CD4-positive, alpha-beta T cell (primary cell): Measurements from ENCODE around the gene SERPINB5. TPM values are rescaled to one million over a fixed set of nuclear protein-coding genes. Genes with fewer than 3 reads are reported as not detected.

Experiments used
- ATAC-seq: fragments of 200-7000 bp; cut with Tn5 transposase; one replicate; pipeline ENCODE4 v1.10.0; 2022; ENCODE audit warnings: mild to moderate bottlenecking; ENCODE audit not compliant: poor library complexity
- CTCF ChIA-PET: fragments of 350-600 bp; sonication (Branson Sonifier 250); formaldehyde crosslinking; loops from one replicate; lab custom pipeline; 2021; ENCODE audit warnings: antibody characterized with exemption, inconsistent platforms; lab: Charles Lee
- POLR2A ChIA-PET: fragments of 350-600 bp; sonication (Branson Sonifier 250); formaldehyde crosslinking; loops from one replicate; lab custom pipeline; 2021; ENCODE audit warnings: antibody characterized with exemption, inconsistent platforms; lab: Charles Lee
- DNase-seq, 14 experiments: peaks; one replicate each; pipeline ENCODE4 v3.0.0-alpha.2; 2013 to 2020; ENCODE audit warnings: mixed read lengths in 2 of 14
- H3K27ac ChIP-seq, 2 donors: one replicate each; pipeline versions ENCODE4 v1.5.1 to v1.7.0; 2013; ENCODE audit warnings: low read length in 2 of 2, low read depth in 1 of 2, mild to moderate bottlenecking in 1 of 2
- H3K27me3 ChIP-seq, 2 experiments: 1 replicate in 1 of 2; 2 replicates in 1 of 2; pipeline versions ENCODE4 v1.6.1 to v1.7.0; 2013; ENCODE audit warnings: low read length in 2 of 2, control low read depth in 1 of 2, mild to moderate bottlenecking in 1 of 2, moderate library complexity in 1 of 2; ENCODE audit not compliant: insufficient read depth in 2 of 2, control insufficient read depth in 1 of 2
- H3K36me3 ChIP-seq: one replicate; pipeline ENCODE4 v1.6.1; 2013; ENCODE audit warnings: low read length, control low read depth; ENCODE audit not compliant: insufficient read depth
- H3K4me1 ChIP-seq: one replicate; pipeline ENCODE4 v1.6.1; 2013; ENCODE audit warnings: low read length, control low read depth; ENCODE audit not compliant: insufficient read depth
- H3K4me3 ChIP-seq: one replicate; pipeline ENCODE4 v1.5.1; 2013; ENCODE audit warnings: mild to moderate bottlenecking, low read length, moderate library complexity
- H3K9me3 ChIP-seq, 2 experiments: 1 replicate in 1 of 2; 2 replicates in 1 of 2; pipeline versions ENCODE4 v1.6.1 to v1.7.0; 2013; ENCODE audit warnings: low read length in 2 of 2, mild to moderate bottlenecking in 2 of 2, control low read depth in 1 of 2, moderate library complexity in 1 of 2; ENCODE audit not compliant: control insufficient read depth in 1 of 2, insufficient read depth in 1 of 2
- H3K27ac Mint-ChIP-seq: one replicate; pipeline ENCODE4 v1.8.0; 2020; ENCODE audit warnings: mixed read lengths
- H3K27me3 Mint-ChIP-seq: one replicate; pipeline ENCODE4 v1.8.0; 2021; ENCODE audit warnings: mixed read lengths
- H3K36me3 Mint-ChIP-seq: one replicate; pipeline ENCODE4 v1.8.0; 2021; ENCODE audit warnings: low read depth, mixed read lengths
- H3K4me1 Mint-ChIP-seq: one replicate; pipeline ENCODE4 v1.8.0; 2021; ENCODE audit warnings: low read depth, mixed read lengths
- H3K4me3 Mint-ChIP-seq: one replicate; pipeline ENCODE4 v1.8.0; 2020; ENCODE audit warnings: mild to moderate bottlenecking, mixed read lengths
- H3K9me3 Mint-ChIP-seq: one replicate; pipeline ENCODE4 v1.8.0; 2020; ENCODE audit warnings: mixed read lengths
- CTCF ChIP-seq: fragments of 200-600 bp; IDR thresholded peaks from one replicate; pipeline ENCODE4 v1.8.0; 2022; ENCODE audit warnings: antibody characterized with exemption, mild to moderate bottlenecking
- intact Hi-C, 2 experiments: fragments of 100-400 bp; cut with DNase I in 1 of 2; cut with micrococcal nuclease in 1 of 2; formaldehyde crosslinking; loops; one replicate each; pipeline versions ENCODE4 v1.15.1 to v1.9.0; 2023 to 2025; cut with DNase I, micrococcal nuclease
- total RNA-seq, 174 experiments: library from RNA in 2 of 174; stranded (reverse) in 2 of 174; gene quantifications; one replicate each; pipeline ENCODE4 v1.2.3 and lab custom pipeline; 2021 to 2026

The SERPINB5 gene
- total RNA-seq, 2 experiments from 2014 or later, result not detected

GRCh38 chr18:63551769-63552168 is 75.0 kb downstream of the SERPINB5 start:
- no peak overlapping the region for H3K27ac ChIP-seq
- Mint-ChIP-seq H3K36me3 (no peaks in the 10 kb centered on the region), H3K9me3 (no peaks in the 10 kb centered on the region), H3K27me3 (peaks cover 8% of the 10 kb centered on the region), H3K27ac (no peak overlapping the region), H3K4me3 (no peak overlapping the region), H3K4me1 (no peaks in the 10 kb centered on the region)
- TF ChIP-seq CTCF, result no peak
- no peaks in the 10 kb centered on the region for H3K9me3 ChIP-seq
- ATAC-seq (no peak), DNase-seq (no peak)
- H3K27me3 ChIP-seq, result peaks cover 0 to 6% of the 10 kb centered on the region in 2 experiments
- no peaks in the 10 kb centered on the region for H3K4me1 ChIP-seq
- no peaks in the 10 kb centered on the region for H3K36me3 ChIP-seq
- H3K4me3 ChIP-seq, result no peak overlapping the region
- CTCF ChIA-PET, result no interaction called here
- intact Hi-C loops, result no loop called here
- POLR2A ChIA-PET, result no interaction called here

- H3K36me3 Mint-ChIP-seq, result no peaks in the 10 kb centered on the region
- Histone ChIP-seq H3K27ac (no peak overlapping the region), H3K4me3 (no peak overlapping the region), H3K36me3 (no peaks in the 10 kb centered on the region), H3K27me3 (peaks cover 0 to 6% of the 10 kb centered on the region in 2 experiments), H3K4me1 (no peaks in the 10 kb centered on the region), H3K9me3 (no peaks in the 10 kb centered on the region)
- no peak for TF ChIP-seq CTCF
- peaks cover 8% of the 10 kb centered on the region for H3K27me3 Mint-ChIP-seq
- CTCF ChIA-PET, result no interaction called here
- ATAC-seq (no peak), DNase-seq (no peak)
- no peaks in the 10 kb centered on the region for H3K4me1 Mint-ChIP-seq
- no peak overlapping the region for H3K4me3 Mint-ChIP-seq
- H3K9me3 Mint-ChIP-seq, result no peaks in the 10 kb centered on the region
- no peak overlapping the region for H3K27ac Mint-ChIP-seq
- POLR2A ChIA-PET, result no interaction called here
- intact Hi-C loops, result no loop called here
Measured at GRCh38 chr18:63552581-63552980, 75.8 kb downstream of the SERPINB5 start.

- peaks cover 0 to 6% of the 10 kb centered on the region in 2 experiments for H3K27me3 ChIP-seq
- Mint-ChIP-seq H3K4me3 (no peak overlapping the region), H3K4me1 (no peaks in the 10 kb centered on the region), H3K36me3 (no peaks in the 10 kb centered on the region), H3K27me3 (peaks cover 4% of the 10 kb centered on the region), H3K9me3 (no peaks in the 10 kb centered on the region), H3K27ac (no peak overlapping the region)
- no peaks in the 10 kb centered on the region for H3K36me3 ChIP-seq
- no peak for ATAC-seq
- H3K4me1 ChIP-seq, result no peaks in the 10 kb centered on the region
- ChIA-PET POLR2A (no interaction called here), CTCF (no interaction called here)
- no peaks in the 10 kb centered on the region for H3K9me3 ChIP-seq
- DNase-seq, result peak in 2 of 14 experiments; percentile 7 to 8
- TF ChIP-seq CTCF, result no peak
- H3K4me3 ChIP-seq, result no peak overlapping the region
- no peak overlapping the region for H3K27ac ChIP-seq
- intact Hi-C loops, result no loop called here
Measured at GRCh38 chr18:63553081-63553480, 76.3 kb downstream of the SERPINB5 start.

Other genes with a start within 250 kb of the SERPINB5 start
- gene BCL2, start 157.2 kb upstream of the SERPINB5 start, total RNA-seq, result 10 to 100 TPM; 40.1 to 40.3 TPM
- 10 to 100 TPM; 21.1 to 23.5 TPM for gene KDSR, start 109.8 kb upstream of the SERPINB5 start, total RNA-seq
- gene VPS4B, start 54.5 kb upstream of the SERPINB5 start, total RNA-seq, result 10 to 100 TPM; 46.0 to 50.8 TPM
- gene SERPINB12, start 65.4 kb downstream of the SERPINB5 start, total RNA-seq, result not detected
- not detected for gene SERPINB13, start 110.4 kb downstream of the SERPINB5 start, total RNA-seq
- gene SERPINB4, start 167.3 kb downstream of the SERPINB5 start, total RNA-seq, result not detected
- gene SERPINB3, start 184.9 kb downstream of the SERPINB5 start, total RNA-seq, result not detected
- gene SERPINB11, start 226.0 kb downstream of the SERPINB5 start, total RNA-seq, result not detected